Renal cortex interstitium (tissue), 11 donors: ENCODE measurements around the gene ATP11C. TPM values are rescaled to one million over a fixed set of nuclear protein-coding genes. Genes with fewer than 3 reads are reported as not detected.
"Not testable (repeated sequence)": the region's sequence is repeated elsewhere in the genome, so short reads cannot be mapped to it uniquely, and the experiment has no call there.

ENCODE experiments used
- DNase-seq, 11 donors: peaks; one replicate each; pipeline ENCODE4 v3.0.0-alpha.2; 2013; ENCODE audit warnings: low read depth in 9 of 11, low spot score in 4 of 11; ENCODE audit errors: extremely low read depth in 1 of 11
- polyA plus RNA-seq, 3 donors: library from polyadenylated mRNA; unstranded; fragments of 120-200 nt; gene quantifications; one replicate each; pipeline ENCODE4 v1.2.1, GENCODE V29; 2013; ENCODE audit not compliant: insufficient read length in 3 of 3

The ATP11C gene
- polyA plus RNA-seq, 3 donors: 37.4 to 49.0 (median 47.3) TPM

DNA sequence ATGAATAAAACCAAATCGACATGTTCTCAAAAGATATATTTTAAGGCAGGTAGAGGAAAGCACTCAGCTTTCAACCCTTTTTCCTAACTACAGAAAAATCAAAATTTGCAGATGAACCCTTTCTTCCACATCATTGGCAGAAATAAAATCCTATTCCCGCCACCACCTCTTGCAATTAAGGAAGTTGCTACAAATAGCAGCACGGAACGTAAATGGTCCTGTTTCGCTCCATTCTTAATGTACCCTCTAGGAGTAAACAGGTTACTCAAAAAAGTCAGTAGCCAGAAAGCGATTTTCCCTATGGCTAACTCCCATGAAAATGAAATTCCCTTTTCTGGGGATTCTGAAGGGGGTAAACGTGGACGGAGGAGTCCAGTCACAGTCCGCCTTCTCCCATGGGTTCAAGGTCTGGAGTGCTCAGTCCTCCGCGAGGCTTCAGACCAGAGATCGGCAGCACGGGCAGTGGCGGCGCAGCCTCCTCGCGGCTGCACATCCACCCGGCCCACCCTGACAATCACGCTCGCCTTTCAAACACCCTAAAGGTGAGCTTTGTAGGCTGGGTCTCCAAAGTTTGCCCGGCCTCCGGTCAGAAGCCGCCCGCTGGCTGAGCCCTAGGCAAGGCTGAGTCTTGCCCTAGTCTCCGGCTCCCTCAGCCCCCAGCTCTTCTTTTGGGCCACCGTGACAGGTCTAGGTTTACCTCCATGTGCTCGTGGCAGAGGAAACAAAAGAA, 1.8 kb downstream of the ATP11C start:
- no peak for DNase-seq

DNA sequence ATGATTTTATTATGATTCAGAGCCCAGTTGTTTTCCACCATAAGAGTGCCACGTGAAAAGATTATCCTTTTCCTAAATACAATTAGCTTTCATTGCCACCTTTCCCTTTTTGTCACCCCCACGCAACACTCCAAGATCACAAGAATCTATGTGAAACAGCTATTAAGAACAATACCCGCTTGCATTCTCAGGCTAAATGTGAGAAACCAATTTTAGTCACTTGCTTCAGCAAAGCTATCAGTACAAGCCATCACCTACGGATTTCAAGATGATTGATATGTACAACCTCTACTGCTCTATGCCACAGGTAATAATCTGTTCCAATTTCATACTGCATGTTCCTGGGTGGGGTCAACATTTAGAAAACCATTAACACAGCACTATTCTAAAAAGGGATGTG, 2.5 kb downstream of the ATP11C start:
- no peak for DNase-seq

DNA sequence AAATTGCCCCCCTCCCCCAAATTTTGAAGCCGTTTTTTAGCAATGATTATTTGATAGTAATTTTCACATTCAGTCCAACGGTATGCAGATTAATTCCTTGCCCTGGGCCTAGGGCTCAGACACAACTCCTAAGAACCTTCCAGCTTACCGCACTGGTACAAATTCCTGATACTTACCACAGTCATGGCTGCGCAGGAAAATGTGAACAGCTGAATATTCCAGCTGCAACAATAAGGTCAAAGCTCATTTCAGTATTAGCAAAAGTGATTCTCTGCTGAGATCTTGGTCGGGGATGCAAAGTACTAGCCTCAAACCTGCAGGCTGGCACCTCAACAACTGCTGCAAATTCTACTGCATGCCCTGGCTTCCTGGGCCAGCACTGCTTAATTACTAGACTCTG, 3.0 kb downstream of the ATP11C start:
- no peak for DNase-seq

DNA sequence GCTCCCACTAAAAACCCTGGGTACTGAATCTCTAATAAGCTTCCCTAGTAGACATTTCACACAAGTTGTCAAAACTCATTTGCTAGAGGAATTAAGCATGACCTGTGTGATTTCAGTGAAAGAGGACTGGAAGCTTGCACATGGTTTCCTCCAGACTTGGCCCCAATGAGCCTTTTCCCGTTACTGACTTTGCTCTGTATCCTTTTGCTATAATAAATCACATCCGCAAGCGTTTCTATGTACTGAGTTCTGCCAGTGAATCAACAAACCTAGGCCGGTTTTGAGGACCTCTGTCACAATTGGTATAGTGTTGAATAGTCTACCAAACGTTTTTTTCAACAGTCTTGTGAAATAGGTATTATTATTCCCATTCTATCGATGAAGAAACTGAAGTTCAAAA, 8.2 kb downstream of the ATP11C start:
- DNase-seq: no peak

DNA sequence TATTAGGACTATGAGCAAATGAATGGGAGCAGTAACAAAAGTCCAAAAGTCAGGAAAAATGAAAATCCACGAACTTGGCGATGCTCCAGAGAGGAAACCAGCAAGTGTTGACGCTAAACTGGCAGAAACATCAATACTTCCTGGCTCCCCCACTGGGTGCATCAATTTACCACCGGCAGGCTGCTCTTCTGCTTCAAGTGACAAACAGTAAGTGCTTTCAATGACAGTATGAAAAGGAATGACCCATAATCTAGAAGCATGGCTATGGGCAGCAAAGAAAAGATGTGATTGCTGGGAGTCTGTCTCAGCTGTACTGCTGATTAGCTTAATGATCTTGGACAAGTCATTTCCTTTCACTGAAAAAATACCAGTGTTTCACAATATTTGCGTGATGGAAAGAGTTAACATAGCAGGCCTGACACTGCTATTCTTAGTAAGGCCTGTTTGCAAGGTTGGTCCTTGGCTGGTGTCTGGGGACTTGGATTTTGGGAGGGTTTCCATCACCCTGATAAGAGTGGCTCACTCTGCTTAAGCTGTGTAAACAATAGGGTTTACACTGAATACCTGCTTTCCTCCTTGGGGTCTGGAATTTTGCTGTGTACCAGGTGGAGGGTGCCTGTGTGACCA, 8.7 kb downstream of the ATP11C start:
- no peak for DNase-seq

DNA sequence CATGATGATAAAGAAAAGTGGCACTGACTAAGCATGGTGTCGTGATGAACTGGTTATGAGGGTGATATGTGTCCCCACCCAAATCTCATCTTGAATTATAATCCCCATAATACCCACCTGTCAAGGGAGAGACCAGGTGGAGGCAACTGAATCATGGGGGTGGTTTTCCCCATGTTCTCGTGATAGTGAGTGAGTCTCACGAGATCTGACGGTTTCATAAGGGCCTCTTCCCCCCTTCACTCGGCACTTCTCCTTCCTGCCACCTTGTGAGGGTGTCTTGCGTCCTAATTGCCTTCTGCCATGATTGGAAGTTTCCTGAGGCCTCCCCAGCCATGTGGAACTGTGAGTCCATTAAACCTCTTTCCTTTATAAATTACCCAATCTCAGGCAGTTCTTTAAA, 11.7 kb downstream of the ATP11C start:
- not testable (repeated sequence) for DNase-seq

DNA sequence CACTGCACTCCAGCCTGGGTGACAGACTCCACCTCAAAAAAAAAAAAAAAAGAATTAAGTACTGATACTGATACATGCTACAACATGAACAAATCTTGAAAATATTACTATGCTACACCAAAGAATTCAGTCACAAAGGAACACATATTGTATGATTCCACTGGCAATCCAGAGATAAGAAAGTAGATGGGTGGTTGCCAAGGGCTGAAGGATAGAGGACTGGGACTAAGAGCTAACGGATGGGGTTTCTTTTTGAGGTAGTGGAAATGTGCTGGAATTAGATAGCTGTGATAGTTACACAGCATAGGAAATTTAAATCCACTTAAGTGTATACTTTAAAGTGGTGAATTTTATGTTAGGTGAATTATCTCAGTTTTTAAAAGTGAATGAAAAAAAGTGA, 12.5 kb downstream of the ATP11C start:
- no peak for DNase-seq

DNA sequence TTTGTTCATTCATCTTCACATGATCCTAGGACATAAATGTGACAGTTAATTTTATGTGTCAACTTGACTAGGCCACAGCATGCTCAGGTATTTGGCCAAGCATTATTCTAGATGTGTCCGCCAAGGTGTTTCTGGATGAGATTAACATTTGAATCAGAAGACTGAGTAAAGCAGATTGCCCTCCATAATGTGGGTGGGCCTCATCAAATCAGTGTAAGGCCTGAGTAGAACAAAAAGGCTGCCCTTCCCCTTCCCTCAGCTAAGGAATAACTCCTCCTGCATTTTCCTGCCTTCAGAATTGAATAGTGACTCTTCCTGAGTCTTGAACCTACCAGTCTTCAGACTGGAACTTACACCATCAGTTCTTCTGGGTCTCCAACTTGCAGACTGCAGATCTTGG, 18.4 kb downstream of the ATP11C start:
- no peak for DNase-seq

DNA sequence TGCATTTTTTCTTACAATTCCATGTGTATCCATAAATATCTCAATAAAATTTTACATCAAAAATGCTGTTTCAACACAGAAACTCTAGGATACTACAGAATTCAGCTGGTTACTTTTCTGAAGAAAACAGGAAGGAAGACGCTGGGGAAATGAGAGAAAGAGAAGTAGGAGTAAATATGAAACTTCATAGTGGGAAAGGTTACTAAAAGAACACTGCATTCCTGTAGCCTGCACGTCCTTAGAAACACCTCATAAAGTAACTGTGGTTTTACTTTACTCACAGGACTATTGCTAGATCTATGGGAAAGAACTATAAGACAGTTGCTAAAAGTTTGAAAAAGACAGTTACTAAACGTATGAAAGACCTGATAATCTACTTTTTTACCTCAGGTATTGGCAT, 23.1 kb downstream of the ATP11C start:
- DNase-seq: no peak

DNA sequence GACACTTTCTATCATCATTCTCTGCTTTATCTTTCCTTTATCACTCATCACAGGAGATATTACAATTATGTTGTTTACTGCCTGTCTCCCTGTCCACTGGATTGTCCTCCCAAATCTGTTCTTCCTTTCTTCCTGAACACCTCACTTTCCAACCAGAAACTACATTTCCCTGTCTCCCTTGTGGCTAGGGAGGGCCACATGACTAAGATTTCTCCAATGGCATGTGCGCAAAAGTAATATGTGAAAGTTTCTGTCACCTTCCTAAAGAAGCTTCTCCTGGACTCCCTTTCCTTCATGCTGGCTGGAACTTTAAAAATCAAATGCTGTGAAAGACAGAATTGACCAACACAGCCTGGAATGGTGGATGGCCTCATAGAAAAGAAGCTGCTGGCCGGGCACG, 25.8 kb downstream of the ATP11C start:
- no peak for DNase-seq

DNA sequence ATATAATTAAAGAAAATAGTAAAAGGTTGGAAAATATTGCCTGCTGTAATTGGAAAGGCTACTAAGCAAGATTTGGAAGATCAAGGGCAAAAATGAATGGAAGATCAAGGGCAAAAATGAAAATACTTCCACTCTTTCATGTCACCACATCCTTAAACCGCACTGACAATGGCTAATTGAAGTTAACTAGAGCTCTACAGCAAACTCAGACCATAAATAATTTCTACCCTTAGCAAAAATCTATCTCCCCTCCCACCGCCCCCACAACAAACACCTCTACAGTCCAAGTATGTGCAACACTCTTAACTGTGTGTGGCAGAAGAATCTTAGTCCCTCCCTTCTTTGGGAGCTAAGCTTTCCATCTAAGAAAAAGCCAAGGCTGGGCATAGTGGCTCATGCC, 27.1 kb downstream of the ATP11C start:
- DNase-seq: no peak

DNA sequence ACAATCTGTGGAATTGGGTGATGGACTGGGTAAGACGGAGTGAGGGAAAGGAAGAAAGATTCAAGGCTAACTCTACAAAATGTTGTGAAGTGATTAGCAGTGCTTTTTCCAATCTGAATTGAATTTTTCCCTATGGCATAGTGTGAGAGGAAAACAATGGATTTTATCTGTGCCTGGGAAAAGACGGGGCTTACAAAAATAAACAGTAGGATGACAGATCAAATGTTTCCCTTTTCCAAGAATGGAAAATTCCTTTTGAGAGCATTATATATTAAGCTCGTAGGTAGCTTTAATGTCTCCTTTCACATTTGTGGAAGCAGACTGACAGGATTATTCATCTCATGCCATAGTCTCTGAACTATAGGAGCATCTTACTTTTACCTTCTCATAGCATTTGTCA, 27.8 kb downstream of the ATP11C start:
- DNase-seq: no peak

DNA sequence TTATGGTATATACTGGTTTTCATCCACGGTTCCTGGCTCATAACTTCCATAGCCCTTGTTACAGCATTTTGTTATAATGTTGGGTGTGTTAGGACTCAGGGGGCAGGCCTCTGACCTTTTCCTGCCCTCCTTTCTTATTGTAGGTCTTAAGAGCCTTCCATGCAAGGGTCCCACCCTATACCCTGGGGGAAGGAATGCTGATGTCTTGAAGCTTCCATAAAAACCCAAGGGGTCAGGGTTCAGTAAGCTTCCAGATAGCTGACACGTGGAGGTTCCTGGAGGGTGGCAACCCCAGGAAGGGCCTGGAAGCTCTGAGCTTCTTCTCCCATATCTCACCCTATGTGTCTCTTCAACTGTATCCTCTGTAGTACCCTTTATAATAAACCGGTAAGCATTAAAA, 29.6 kb downstream of the ATP11C start:
- DNase-seq: no peak

DNA sequence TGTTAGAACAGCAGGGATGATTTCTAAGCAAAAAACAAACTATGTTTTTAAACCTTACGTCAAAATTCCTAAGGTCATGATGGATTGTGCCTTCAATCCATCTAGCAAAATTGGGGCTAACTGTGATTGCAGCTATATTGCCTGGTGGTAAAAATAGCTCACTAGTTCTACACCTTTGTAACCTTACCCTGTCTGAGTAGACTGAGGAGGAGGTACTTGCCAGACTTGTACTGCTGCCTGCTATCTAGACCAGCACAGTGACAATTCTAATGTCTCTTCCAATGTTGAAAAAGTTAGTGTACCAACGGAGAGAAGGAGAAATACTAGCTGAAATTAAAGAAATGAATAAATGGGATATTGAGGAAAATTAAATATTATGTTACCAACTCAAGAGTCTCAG, 30.3 kb downstream of the ATP11C start:
- no peak for DNase-seq

DNA sequence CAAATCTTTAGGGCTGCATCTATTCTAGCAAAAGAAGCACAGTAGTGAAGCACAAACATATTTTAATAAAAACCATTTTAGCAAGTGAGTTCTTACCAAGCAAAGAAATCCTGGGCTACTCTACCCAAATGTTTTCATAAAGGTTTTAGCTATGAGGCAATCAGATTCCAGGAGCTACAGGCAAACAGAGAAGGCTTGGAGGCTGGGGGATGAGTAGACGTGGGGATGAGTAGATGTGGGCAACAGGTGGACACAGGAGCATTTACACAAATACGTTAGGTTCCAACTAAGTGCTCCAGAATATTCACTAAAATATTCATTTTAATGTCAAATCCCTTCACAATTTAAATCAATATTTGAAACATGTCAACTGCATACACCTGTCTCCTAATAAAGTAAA, 34.5 kb downstream of the ATP11C start:
- DNase-seq: no peak

DNA sequence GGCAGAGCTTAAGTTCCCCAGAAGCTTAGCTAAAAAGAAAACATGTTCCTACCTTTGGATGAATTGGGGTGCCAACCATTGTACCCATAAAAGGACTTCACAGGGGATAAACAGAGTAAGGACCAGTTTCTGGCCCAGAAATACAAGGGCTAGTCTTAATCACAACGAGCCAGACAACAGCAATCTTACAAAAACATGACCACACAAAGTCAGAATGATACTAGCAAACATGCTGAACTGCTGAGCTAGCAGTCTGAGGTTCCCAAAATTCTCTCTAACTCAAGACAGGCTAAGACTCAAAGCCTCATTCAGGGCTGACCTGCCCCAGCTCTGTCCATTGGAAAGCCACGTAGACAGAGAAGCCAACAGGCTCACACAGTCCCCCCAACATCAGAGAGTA, 40.3 kb downstream of the ATP11C start:
- DNase-seq: no peak

DNA sequence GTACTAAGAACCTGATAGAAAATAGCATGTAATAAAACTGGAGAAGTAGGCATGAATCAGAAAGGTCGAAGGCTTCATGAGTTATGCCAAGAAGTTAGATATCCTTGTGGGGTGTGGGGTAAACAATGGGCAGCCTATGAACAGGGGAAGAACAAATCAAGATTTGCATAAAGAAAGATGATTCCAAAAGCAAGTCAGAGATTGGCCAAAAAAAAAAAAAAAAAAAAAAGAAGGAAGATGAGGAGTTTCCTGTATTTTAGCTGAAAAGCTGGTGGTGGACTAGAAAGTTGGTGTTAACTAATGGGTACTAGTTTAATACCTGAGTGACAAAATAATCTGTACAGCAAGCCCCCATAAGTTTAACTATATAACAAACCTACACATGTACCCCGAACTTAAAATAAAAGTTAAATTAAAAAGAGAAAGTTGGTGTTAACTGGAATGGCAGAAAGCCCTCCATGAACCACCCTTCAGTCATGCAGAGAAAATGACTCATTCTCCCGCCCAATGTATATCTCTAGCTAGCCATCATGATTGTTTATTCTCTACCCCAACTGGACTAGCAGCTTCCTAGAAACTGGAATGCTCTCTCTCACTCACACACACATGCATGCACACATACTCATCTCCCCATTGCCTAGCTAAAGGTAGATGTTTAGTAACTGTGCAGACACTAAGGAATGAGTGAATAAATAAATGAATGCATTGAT, 41.7 kb downstream of the ATP11C start:
- DNase-seq: no peak

DNA sequence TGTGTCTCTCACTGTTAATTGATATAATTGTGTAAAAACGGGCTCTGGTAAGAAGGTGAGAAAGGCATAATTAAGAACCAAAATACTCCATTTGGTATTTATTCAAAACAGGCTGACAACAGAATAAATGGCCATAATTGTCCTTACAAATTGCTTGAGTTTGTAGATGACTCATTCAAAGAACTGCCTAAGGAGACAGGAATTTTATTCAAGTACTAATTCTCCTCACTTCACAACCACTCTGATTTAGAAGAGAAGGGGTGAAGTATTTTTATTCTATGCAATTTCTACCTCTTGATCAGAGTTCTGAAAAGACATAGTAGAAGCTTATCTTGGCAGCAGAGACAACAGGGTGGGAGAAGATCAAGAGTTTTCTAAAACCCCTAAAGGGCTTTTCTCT, 43.1 kb downstream of the ATP11C start:
- no peak for DNase-seq

DNA sequence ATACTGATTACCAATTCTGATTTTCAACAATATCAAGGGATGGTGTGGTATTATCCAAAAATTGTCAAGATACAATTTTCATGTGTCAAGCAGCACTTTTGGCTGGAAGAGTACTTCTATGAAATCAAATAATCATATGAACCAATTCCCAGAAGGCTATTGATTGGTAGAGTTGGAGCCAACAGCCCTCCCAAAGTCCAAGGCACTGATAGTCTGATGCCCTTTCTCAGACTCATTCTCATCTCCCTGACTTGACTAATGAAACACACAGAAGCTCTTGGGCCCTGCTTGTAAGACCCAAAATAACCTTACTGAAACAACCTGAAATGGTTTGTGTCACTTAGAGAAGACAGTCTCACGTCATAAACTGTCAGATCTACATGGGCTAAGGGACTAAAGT, 48.9 kb downstream of the ATP11C start:
- DNase-seq: no peak

DNA sequence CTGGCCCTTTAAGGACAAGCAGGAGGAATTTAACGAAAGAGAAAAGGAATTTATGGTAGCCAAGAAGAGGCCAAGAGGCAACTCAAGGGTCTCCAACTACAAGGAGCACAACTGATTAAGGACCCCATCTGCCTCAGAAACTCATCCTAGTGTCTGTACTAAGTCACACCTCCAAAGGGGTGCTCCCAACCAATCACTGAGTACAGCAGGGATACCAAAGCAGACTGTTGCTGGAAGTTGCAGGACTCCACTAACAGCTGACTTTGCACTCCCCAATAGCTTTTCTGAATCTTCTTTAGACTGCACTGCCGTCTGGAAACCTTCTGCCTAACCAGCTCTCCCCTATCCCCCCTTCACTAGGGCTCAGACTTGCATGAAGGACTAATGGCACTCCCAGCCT, 50.6 kb downstream of the ATP11C start:
- no peak for DNase-seq

DNA sequence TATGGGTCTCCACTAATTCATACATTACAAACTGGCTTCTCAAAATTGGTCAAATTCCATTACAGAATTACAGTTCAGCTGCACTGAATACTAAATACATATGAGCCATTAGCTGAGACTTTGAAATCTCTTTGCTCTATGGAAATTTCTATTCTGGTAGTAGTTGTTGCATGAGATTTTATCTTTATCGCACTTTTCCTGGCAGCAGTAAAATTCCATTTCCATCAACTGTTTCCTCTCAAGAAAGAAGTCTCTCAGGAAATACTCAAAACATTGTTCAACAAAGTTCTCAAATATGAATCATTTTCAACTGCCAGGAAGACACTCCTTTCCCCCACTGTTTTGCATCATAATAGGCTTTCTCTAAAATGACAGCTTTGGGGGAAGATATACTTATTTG, 51.3 kb downstream of the ATP11C start:
- peak in 2 of 11 donors; percentile 6 to 15 for DNase-seq
